Nucleus accumbens (tissue), 56 donors: ENCODE data around the gene BEND6.
A peak's percentile ranks its signal among the peaks of the same experiment; 100 is the strongest.

Experiments used
- DNase-seq, 56 donors: peaks; one replicate each; lab custom pipeline; 2025; lab: John Stamatoyannopoulos, UW

Gene BEND6

GRCh38 chr6:56940463-56940862 lies 14.4 kb upstream of the BEND6 start:
- DNase-seq = no peak

GRCh38 chr6:56940977-56941376 lies 13.9 kb upstream of the BEND6 start:
- no peak for DNase-seq

GRCh38 chr6:56944661-56945060 lies 10.2 kb upstream of the BEND6 start:
- DNase-seq = no peak

GRCh38 chr6:56946368-56946767 lies 8.5 kb upstream of the BEND6 start:
- no peak for DNase-seq

GRCh38 chr6:56947924-56948323 lies 7.0 kb upstream of the BEND6 start:
- no peak for DNase-seq

- DNase-seq = no peak
Measured at GRCh38 chr6:56949265-56949664, 5.6 kb upstream of the BEND6 start.

GRCh38 chr6:56949925-56950495 lies 4.9 kb upstream of the BEND6 start:
- DNase-seq = no peak

- DNase-seq = no peak
Measured at GRCh38 chr6:56951049-56951831, 3.7 kb upstream of the BEND6 start.

- peak in 10 of 56 donors; percentile 3 to 58 (median 30) for DNase-seq
Measured at GRCh38 chr6:56953597-56954402, 1.1 kb upstream of the BEND6 start.

GRCh38 chr6:56955171-56956155 lies 556 bp downstream of the BEND6 start:
- DNase-seq = peak in 55 of 56 donors; percentile 16 to 96 (median 80)

GRCh38 chr6:56956491-56956890 lies 1.6 kb downstream of the BEND6 start:
- no peak for DNase-seq

GRCh38 chr6:56957856-56958255 lies 2.9 kb downstream of the BEND6 start:
- no peak for DNase-seq

- DNase-seq = no peak
Measured at GRCh38 chr6:56958481-56958880, 3.6 kb downstream of the BEND6 start.

- no peak for DNase-seq
Measured at GRCh38 chr6:56959094-56959493, 4.2 kb downstream of the BEND6 start.

- DNase-seq = no peak
Measured at GRCh38 chr6:56959938-56960337, 5.0 kb downstream of the BEND6 start.

GRCh38 chr6:56961151-56961550 lies 6.2 kb downstream of the BEND6 start:
- no peak for DNase-seq

GRCh38 chr6:56962441-56962840 lies 7.5 kb downstream of the BEND6 start:
- no peak for DNase-seq

GRCh38 chr6:56963043-56963442 lies 8.1 kb downstream of the BEND6 start:
- no peak for DNase-seq

- no peak for DNase-seq
Measured at GRCh38 chr6:56963793-56964192, 8.9 kb downstream of the BEND6 start.

- DNase-seq = no peak
Measured at GRCh38 chr6:56965126-56965525, 10.2 kb downstream of the BEND6 start.
